AG04449 (cell line): ENCODE measurements around the gene DDX3X.
"Not testable (repeated sequence)": the region's sequence is repeated elsewhere in the genome, so short reads cannot be mapped to it uniquely, and the experiment has no call there.

Source experiments
- CTCF ChIA-PET: fragments of 350-600 bp; formaldehyde crosslinking; extraction: SDS; loops from one replicate; lab custom pipeline; 2021; ENCODE audit warnings: antibody characterized with exemption; lab: Yijun Ruan, JAX
- POLR2A ChIA-PET: fragments of 400-600, 350-600 bp; formaldehyde crosslinking; extraction: SDS; loops from one replicate; lab custom pipeline; 2020; ENCODE audit warnings: antibody characterized with exemption, inconsistent platforms; lab: Yijun Ruan, JAX
- DNase-seq: peaks from one replicate; pipeline ENCODE4 v3.0.0-alpha.2; 2010; ENCODE audit warnings: low read depth, low spot score
- H3K4me3 ChIP-seq: 2 replicates; pipeline ENCODE4 v1.5.1; 2011; ENCODE audit warnings: low read depth, mild to moderate bottlenecking, control low read depth, low read length
- TF ChIP-seq, protein P1 (sequence below): IDR thresholded peaks from one replicate; pipeline ENCODE4 v1.5.1; 2011; ENCODE audit warnings: mild to moderate bottlenecking, moderate library complexity, low read length, control low read depth, inconsistent platforms; ENCODE audit not compliant: insufficient read depth; ENCODE audit errors: missing control alignments

DDX3X gene

GRCh38 chrX:41389311-41389888 is 55.4 kb downstream of the DDX3X start:
- H3K4me3 ChIP-seq = no peak overlapping the region
- DNase-seq = no peak
- TF ChIP-seq, protein P1, sequence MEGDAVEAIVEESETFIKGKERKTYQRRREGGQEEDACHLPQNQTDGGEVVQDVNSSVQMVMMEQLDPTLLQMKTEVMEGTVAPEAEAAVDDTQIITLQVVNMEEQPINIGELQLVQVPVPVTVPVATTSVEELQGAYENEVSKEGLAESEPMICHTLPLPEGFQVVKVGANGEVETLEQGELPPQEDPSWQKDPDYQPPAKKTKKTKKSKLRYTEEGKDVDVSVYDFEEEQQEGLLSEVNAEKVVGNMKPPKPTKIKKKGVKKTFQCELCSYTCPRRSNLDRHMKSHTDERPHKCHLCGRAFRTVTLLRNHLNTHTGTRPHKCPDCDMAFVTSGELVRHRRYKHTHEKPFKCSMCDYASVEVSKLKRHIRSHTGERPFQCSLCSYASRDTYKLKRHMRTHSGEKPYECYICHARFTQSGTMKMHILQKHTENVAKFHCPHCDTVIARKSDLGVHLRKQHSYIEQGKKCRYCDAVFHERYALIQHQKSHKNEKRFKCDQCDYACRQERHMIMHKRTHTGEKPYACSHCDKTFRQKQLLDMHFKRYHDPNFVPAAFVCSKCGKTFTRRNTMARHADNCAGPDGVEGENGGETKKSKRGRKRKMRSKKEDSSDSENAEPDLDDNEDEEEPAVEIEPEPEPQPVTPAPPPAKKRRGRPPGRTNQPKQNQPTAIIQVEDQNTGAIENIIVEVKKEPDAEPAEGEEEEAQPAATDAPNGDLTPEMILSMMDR = no peak
- POLR2A ChIA-PET = no interaction called here
- CTCF ChIA-PET = no interaction called here

- H3K4me3 ChIP-seq, POLR2A ChIA-PET, DNase-seq, CTCF ChIA-PET: not testable (repeated sequence)
These were observed 56.6 kb downstream of the DDX3X start for GRCh38 chrX:41390576-41390975.

DNA sequence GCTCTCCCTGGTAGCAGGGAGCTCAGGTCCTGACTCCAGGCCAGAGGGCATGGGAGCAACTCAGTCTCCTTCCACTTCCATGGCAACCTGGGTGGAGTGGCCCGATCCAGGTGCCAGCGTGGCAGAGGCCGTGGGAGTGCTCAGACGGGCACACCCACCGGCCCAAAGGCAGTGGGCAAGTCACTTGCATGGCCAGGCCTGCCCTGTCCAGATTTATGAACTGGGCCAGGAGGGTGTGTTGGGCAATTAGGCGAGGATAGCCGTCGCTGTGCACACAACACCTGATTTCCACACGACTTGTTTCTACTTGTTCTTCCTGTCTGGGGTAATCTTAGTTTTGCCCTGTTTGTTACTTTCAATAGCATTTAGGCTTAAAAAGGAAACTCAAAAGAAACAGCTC is 57.6 kb downstream of the DDX3X start:
- no peak overlapping the region for H3K4me3 ChIP-seq
- CTCF ChIA-PET = no interaction called here
- TF ChIP-seq, protein P1 = no peak
- POLR2A ChIA-PET = no interaction called here
- no peak for DNase-seq

DNA sequence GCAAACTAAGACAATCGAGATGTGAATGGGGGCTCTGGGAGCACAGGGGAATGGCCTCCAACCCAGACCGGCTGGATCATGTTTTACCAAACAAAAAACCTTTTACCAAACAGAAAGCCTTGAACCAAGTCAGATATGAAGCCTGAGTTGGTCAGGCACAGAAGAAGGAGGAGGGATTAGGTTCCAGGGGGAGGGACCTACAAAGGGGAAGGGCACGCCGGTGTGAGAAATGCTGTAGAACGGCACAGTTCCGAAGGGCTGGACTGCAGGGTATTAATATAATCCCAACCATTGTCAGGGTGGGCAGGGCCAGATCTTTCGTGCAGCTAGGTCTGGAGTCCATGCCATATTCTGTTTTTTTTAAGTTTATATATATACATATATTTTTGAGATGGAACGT is 60.3 kb downstream of the DDX3X start:
- H3K4me3 ChIP-seq = no peak overlapping the region
- POLR2A ChIA-PET = no interaction called here
- CTCF ChIA-PET = interaction anchor here (1.4 kb wide), 1 partner anchor 48 kb away, joined by 3 read pairs; no protein-coding TSS in a partner anchor
- DNase-seq = no peak
- TF ChIP-seq, protein P1 = no peak

- DNase-seq = no peak
- TF ChIP-seq, protein P1 = no peak
These were observed 63.3 kb downstream of the DDX3X start for GRCh38 chrX:41397219-41397618.

GRCh38 chrX:41397768-41398167 is 63.8 kb downstream of the DDX3X start:
- ChIA-PET POLR2A (no interaction called here), CTCF (no interaction called here)
- DNase-seq = no peak
- H3K4me3 ChIP-seq = no peak overlapping the region
- TF ChIP-seq, protein P1 = no peak

More at GRCh38 chrX:41397219-41397618, 63.3 kb downstream of the DDX3X start:
- no peak overlapping the region for H3K4me3 ChIP-seq
- POLR2A ChIA-PET = interaction anchor here (0.5 kb wide), 1 partner anchor 52 kb away, joined by 3 read pairs; no protein-coding TSS in a partner anchor
- CTCF ChIA-PET = no interaction called here

- POLR2A ChIA-PET, H3K4me3 ChIP-seq, CTCF ChIA-PET, DNase-seq: not testable (repeated sequence)
These were observed 68.6 kb downstream of the DDX3X start for GRCh38 chrX:41402556-41402955.
